ENCODE measurements around the gene DNAH3.
A peak's percentile ranks its signal among the peaks of the same experiment; 100 is the strongest.
"Not testable (repeated sequence)": the region's sequence is repeated elsewhere in the genome, so short reads cannot be mapped to it uniquely, and the experiment has no call there.

DNAH3 gene

DNA sequence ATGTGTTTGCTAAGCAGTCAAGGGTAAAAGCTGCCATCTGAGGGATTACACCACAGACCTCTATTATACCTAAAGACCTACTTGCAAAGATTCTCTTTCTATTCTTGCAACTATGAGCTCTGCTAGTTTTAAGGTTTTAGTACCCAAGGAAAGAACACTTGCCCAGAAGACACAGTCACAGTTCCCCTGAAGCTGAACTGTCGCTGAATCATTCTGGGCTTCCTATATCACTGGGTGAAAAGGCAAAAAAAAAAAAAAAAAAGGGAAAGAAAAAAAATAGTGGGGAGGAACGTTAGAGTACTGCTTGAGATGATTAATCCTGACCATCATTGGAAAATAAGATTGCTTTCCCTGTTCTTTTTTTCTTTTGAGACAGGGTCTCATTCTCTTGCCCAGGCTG is 212.2 kb downstream of the DNAH3 start:
- no peak for DNase-seq

DNA sequence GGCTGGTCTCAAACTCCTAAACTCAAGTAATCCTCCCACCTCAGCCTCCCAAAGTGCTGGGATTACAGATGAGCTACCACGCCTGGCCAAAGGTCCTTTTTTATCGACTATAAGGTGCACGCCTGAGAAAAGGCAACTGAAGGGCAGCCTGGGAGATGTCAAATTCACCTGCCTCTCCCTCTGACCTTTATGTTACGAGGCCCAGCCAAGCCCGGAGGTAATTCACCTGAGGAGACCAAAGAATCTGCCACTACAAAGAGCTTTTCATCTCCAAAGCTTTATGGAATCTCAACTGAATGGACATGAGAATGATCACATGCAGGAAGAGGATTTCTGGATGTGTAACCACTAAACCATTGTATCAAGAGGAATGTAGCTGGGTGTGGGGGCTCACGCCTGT is 212.9 kb downstream of the DNAH3 start:
- DNase-seq: no peak

DNA sequence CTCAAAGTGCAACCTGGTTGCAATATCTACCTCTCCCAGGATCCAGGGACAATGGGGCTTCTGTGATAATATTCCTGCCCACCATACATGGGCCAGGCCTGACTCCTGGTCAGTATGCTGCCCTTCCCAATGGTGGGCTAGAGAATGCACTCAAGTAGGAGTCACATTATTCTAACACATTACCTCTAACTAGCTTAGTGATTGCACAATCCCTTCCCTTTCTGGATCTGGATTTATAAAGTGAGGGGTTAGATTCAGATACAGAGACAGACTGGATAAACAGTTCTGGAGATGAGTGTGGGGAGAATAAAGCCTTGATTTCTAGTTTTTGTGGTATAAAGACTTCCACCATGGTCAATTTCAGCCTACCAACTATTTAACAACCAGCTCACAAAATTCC is 217.1 kb downstream of the DNAH3 start:
- DNase-seq: no peak

DNA sequence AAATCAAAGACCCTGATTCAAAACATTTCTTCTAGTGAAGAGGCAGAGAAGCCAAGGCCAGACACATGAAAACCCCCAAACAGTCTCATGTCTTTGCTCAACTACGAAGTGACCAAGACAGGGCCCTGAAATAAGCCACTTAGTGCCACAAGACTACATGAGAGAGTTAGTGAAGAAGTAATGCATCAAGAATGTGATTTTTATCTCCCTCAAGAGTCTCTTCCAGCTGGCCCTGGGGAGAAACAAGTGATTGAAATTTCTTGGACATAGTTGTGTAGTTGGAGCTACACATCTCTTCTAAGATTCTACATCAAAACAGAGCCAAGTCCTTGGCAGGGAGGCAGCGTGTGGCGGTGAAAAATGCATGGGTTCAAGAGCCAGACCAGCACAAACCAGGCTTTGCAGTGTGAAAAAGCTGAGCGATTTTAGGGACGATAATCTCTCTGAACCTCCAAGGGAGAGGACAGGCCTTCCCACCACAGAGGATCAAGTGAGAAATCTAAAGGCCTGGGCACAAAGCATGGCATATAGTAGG is 219.5 kb downstream of the DNAH3 start:
- DNase-seq: no peak

DNA sequence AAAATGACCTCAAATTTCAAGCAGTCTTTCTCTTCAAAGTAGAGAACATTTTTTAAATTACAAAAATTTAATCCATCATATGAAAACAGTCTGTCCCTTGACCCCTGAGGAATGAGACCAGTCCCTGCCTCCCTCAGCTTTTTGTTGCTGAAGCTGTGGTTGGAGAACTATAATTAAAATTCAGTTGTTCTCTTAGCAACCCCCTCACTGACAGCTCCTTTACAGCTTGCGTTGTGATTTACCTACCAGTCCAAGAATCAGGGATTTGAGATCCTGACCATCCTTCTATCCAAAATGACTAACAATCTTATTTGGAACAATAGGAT is 220.3 kb downstream of the DNAH3 start:
- DNase-seq: no peak

DNA sequence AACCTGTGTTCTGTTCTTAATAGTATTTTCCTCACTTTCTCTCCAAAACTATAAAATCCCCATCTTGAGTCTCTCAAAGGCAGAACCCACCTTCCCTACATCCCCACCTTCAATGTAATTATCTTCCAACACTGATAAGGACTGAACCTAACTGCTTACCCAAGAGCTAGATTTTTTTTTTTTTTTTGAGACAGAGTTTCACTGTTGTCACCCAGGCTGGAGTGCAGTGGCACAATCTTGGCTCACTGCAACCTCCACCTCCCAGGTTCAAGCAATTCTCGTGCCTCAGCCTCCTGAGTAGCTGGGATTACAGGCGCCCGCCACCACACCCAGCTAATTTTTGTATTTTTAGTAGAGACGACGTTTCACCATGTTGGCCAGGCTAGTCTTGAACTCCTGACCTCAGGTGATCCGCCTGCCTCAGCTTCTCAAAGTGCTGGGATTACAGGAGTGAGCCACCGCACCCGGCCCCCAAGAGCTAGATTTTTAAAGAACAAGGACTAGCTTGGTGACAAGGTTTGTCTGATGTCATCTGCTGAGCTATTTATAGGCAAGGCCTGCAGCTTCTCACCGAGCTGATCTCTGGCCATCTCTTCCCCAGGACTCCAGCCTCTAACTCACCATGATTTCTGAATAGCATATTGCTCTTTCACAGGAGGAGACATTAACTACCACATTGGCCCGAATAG is 220.8 kb downstream of the DNAH3 start:
- DNase-seq: not testable (repeated sequence)

DNA sequence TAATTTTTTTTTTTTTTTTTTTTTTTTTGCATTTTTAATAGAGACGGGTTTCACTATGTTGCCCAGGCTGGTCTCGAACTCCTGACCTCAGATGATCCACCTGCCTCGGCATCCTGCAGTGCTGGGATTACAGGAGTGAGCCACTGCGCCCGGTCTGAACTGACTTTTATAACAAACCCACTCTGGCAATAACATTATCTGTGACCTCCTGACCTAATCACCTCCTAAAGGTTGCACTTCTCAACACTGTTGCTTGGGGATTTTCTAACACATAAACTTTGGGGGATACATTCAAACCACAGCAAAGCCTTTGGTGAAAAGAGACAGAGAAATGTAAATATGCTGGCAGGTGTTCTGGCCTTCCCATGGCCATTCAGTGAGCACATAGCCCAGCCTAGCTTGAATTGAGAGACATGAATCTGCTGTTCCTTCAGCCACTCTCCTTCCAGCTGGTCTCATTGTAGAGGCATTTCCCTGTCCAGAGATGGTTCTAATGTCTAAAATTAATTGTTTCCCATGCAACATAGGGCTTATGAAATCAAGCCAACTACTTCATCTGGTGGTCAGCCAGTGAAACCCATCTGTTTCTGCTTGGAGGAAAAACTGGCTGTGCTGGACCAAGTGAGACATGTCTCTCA is 221.8 kb downstream of the DNAH3 start:
- no peak for DNase-seq

DNA sequence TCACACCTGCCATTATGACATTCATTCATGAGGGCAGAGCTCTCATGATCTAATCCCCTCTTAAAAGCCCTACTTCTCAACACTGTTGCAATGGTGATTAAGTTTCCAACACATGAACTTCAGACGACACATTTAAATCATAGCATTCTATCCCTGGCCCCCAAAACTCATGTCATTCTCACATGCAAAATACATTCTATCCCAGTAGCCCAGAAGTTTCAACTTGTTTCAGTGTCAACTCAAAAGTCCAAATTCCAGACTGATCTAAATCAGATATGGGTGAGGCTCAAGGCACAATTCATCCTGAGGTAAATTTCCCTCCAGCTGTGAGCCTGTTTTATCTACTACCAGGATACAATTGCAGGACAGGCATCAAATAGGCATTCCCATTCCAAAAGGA is 224.9 kb downstream of the DNAH3 start:
- no peak for DNase-seq

DNA sequence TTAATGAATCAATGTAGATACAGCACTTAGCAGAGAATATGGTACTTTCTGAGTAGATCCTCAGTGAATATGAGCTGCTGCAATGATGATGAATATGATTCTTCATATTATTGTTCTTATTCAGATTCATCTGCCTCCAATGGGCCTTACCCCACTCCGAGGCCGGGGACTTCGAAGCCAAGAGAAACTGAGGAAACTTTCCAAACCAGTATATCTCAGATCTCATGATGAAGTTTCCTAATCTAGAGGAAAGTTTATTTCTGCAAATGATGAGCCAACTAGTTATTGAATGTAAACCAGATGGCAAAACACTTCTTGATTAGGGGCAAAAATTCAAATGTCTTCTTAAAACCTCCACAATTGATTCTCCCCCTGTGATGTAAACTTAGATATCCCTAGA is 226.8 kb downstream of the DNAH3 start:
- no peak for DNase-seq

DNA sequence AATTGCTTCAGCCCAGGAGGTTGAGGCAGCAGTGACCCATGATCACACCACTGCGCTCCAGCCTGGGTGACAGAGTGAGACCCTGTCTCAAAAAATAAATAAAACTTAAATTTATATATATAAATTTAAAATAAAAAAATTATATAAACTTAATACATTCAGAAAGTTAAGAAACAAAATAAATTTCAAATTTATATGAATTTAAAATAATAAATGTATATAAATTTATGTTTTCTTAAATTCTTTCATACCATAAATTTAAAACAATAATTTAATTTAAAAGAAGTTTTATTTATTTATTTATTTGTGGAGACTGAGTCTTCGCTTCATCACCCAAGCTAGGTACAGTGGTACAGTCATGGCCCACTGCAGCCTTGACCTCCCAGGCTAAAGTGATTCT is 229.8 kb downstream of the DNAH3 start:
- DNase-seq: no peak

DNA sequence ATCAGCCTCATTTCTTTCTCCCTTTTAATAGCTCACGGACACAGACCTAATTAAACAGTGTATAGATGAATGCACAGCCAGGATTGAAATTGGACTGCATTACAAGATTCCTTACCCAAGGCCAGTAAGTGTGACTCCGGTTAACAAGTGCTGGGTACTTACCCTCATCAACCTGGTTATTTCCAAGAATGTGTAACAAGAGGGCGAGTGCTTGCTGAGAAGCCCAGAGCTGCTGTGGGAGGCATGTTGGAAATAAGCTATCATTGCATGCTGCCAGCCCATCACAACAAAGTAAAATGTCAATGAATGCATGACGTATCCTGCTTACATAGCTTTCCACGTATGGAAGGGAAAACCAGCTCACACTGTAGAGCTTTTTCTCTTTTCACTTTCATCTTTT is 230.6 kb downstream of the DNAH3 start:
- no peak for DNase-seq

DNA sequence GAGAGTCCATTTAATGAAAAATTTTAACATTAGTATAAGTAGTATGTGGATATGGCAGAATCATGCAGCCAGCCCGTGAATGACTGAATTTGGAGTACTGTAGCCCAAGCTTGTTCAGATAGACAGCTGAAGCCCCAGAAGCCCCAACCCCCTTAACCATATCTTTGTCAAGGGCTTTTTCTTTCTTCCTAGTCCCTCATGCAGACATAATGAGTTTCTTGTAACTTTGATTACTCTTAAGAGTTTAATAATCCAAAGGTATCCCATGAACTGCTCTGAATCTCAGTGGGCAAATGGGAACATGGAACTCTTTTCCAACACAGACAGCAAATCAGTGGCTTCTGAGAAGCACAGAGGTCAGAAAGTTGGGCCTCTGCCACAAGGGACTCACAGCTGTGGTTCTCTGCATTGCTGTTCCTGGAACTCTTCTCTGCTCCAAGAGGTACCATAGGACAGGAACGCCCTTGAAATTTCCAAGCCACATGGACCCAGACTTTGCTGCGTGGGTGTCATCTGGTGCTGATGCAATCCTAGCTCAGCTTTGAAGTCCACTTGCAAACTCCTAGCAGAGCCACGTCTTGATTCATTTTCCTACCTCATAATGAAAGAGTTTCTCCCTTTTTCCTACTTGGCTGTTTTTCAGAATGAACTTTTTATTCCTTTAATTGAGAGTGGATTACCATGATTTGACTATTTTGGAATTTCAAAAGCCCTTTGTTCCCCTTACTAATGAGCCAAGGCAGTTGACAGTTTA is 232.0 kb downstream of the DNAH3 start:
- no peak for DNase-seq

DNA sequence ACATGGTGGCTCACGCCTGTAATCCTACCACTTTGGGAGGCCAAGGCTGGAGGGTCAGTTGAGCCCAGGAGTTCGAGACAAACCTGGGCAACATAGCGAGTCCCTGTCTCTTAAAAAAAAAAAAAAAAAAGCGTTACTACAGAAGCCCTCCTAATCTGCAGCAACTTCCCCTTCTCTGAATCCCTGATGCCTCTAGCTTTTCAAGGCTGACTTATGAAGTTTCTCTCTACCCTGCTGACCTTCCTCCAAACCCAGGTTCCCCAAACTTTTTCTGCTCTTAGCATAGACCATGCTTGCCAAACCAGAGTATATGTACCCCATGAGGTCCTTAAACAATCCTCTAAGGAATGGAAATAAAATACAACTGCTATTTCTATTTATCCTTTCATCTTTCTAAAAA is 233.7 kb downstream of the DNAH3 start:
- DNase-seq: no peak

DNA sequence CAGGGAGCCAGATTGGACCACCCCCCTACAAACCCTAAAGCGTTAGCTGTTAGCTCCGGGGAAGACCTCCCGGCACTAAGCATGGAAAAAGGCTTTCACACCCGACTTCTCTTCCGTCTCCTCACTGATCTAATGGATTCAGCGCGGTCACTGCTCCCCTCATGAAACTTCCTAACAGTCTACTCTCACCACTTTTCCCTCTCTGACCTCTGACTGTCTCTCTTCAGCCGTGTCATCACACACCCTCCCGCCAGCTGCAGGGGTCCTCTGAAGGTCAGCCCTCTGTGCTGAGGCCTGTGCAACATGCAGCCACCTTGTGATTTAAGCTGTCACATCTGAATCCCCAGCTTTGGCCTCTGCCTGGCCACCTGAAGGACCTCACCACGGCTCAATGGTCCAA is 234.4 kb downstream of the DNAH3 start:
- DNase-seq: no peak

DNA sequence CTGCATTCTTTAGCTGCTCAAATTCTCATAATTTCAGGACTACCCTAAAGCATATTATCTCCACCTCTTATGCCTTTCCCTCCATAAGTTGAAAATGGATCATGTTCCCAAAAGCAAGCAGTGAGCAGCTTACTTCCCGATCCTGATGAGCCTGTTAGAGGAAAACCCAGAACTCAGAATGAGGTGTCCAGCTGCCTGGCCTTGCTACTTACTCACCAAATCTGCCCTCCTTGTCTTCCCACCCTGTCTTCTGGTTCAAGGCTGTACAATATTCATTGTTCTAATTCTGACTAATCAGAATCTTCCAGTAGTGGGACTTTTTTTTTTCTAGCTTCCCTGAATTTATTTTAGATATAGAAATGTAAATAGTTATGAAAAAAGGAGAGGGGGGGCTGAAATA is 239.3 kb downstream of the DNAH3 start:
- peak in 1 of 2 donors; percentile 15 for DNase-seq

DNA sequence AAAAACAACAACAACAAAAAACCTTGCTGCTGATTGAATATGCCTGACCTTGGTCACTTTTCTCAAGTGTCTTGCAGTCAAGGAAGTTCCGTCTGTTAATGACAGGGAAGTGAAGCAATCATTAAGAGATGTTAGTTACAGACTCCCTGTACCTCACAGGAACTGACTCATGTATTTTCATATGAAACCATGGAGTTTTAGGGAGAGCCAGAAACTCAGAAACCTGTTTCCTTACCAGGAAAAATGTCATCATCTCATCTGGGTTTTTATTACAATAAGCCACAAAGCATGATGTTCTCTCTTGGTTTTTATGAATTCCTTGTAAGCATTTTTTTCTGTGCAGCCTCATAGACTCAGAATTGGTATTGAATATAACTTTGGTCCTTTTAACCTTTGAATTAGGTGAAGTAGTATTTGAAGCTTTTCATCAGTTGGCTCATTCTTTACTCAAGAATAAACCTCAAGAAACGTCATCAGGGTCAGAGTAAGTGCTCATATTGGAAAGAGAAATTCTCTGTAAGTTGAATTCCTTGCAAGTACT is 239.8 kb downstream of the DNAH3 start:
- peak in 1 of 2 donors; percentile 23 for DNase-seq

DNA sequence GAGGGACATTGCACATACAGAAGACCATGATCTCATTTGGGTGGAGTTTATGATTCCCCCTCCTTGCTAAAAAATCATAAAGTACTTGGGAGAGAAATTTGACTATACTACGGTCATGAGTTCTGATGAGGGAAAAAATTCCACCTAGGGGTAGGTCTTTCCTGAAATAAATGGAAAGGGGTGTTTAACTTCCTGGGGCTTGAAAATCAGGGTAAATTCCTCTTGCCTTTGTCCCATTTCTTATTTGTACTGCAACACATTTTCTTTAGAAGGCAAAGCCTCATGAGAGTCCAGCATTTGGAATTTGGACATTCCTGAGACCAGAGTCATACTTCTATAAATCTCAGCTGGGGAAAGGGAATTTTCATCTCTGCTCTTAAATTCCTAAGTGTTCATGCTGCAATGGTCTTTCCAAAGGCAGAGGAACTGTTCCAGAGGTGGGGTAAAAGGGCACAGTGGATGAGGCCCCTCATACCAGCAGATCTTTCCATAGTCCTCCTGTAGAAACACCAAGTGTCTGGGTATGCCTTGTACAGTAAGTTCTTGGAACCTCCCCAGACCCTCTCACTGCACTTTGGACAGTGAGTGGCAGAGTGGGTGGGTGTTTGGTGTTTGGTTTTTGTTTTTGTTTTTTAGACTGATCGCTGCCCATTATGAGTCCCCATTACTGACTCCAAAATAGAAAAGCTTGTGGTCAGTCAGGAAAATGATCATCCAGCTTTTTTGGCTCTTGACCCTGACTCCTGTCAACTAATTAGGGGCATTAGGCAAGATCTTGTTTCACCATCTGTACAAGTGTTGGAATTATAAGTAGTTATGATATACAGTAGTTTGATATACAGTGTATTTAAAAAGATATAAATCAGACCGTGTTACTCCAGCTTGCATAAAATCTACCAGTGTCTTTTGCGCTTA is 244.0 kb downstream of the DNAH3 start:
- no peak for DNase-seq

DNA sequence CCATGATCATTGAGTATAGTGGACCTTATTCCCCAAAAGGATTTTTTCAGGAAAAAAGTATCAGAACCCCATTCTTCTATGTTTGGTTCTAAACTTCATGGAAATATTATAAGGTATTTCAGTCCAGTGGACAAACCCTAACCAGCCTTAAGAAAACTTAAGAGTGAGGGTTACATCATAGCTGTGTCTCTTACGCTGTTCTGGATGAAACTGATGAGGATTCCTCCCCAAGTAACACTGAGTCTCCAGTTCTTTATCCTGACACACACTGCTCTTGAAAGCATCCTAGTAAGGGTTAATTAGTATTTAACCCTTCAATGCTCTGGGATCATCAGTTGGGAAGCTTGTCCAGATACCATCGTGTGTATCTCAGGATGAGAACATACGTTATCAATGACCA is 245.1 kb downstream of the DNAH3 start:
- no peak for DNase-seq

DNA sequence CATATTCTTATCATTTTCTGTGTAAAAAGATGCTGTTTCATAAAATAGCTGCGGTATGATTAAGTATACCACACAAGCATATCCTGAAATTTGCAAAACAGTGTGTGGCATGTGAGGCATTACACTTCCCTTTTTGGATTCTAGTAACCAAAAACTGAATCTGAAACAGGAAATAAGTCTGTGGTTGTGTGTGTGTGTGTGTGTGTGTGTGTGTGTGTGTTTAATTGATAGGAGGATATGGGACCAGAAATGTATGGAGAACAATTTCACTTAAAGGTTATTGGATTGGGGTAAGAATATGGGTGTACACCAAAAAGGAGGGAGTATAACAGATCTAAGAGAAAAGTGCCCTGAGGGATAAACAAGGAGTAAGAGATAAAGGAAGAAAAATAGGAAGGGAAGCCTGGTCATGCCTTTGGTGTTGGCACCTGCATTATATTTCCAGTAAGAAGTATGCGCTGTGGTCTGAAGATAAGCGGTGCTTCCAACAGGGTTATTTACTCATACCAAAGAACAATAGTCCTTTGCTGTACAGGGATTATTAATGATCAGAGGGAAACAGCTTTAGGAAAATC is 246.1 kb downstream of the DNAH3 start:
- DNase-seq: peak; percentile 47 to 75

DNA sequence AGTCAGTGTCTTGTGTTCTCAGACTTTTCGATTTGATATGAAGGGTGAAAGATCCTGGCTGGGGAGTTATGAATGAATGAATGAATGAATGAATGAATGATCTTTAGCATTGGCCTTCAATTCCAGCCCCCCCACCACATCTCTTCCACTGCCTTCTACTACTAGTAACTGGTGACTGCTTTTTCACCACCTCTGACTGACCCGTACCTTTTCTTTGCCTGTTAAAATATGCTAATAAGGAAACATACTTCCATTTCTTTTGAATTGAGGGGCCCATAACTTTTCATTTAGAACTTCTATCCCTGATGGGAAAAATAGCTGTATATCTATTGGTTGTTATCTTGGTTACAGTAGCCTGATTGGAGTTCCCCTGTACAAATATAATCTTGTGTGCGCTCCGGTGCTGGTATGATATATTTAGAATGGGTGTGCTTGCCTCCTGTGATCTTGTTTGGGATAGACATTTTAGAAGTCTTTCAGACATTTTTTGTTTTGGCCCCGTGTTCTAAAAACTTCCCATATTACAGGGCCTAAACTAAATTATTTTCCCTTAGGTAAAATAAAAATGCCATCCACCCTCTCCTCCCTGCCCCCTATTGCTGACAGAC is 246.6 kb downstream of the DNAH3 start:
- no peak for DNase-seq

DNA sequence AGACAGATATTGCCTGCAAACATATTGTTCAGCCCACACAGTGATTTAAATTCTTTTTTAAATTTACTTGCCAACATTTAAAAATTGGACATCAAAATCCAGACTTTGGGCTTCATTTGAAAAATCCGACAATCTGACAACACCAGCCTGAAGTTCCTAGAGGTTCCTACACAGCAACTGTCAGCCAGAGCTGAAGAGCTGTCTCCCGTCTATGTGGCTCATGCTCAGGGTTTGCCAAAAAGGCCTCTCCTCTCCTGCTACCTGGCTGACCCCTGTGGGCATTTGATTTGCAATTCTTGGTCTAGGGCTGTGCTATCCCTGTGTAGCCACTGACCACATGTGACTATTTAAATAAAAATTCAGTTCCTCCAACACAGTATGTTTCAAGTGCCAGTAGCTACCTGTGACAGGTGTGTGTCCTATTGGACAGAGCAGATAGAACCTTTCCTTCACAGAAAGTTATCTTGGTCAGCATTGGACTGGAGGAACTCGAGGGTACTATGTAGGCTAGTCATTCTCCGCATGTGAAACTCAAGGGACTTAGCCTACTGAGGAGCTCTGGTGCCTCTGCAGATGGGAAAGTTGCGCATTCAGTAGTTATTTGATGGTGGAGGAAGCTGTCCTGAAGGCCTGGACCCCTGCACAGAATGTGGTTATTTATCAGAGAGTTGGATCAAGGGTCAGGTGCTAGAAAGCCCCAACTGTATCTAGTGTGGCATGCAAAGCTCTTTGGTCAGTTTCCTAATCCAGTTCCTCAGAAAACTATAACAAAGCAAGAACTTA is 247.3 kb downstream of the DNAH3 start:
- peak in 1 of 2 donors; percentile 15 for DNase-seq

Data from CD4-positive, alpha-beta T cell treated with Interleukin-4 for 1 hour (primary cell).